OCI-LY1 (cell line): Measurements from ENCODE around the gene SNX8.

Experiments used
- H2AFZ ChIP-seq: fragments of 200-600 bp; sonication (generic), shearing (Covaris generic); 2 replicates; pipeline ENCODE4 v1.6.0; 2014; ENCODE audit warnings: antibody characterized with exemption, mild to moderate bottlenecking, low read length
- H3F3A ChIP-seq: fragments of 200-600 bp; sonication (generic), shearing (Covaris generic); 2 replicates; pipeline ENCODE4 v1.6.0; 2014; ENCODE audit warnings: mild to moderate bottlenecking, antibody characterized with exemption, low read length, moderate library complexity; ENCODE audit not compliant: insufficient read depth
- H3K27ac ChIP-seq: fragments of 200-600 bp; sonication (generic); 2 replicates; pipeline ENCODE4 v1.5.1; 2014; ENCODE audit warnings: low read length, mixed run types, mild to moderate bottlenecking, low read depth; ENCODE audit not compliant: poor library complexity, severe bottlenecking
- H3K27me3 ChIP-seq: fragments of 200-600 bp; sonication (generic); 2 replicates; pipeline ENCODE4 v1.6.0; 2014; ENCODE audit warnings: antibody characterized with exemption, mild to moderate bottlenecking, low read length, moderate library complexity; ENCODE audit not compliant: insufficient read depth
- H3K36me3 ChIP-seq: fragments of 200-600 bp; sonication (generic); 2 replicates; pipeline ENCODE4 v1.6.1; 2014; ENCODE audit warnings: mild to moderate bottlenecking, antibody characterized with exemption, low read length, moderate library complexity, mixed read lengths; ENCODE audit not compliant: insufficient read depth
- H3K4me1 ChIP-seq: fragments of 200-600 bp; sonication (generic); 2 replicates; pipeline ENCODE4 v1.5.1; 2014; ENCODE audit warnings: mild to moderate bottlenecking, low read length, moderate library complexity; ENCODE audit not compliant: insufficient read depth, severe bottlenecking
- H3K4me2 ChIP-seq: fragments of 200-600 bp; sonication (generic), shearing (Covaris generic); 2 replicates; pipeline ENCODE4 v1.6.1; 2014; ENCODE audit warnings: low read length
- H3K4me3 ChIP-seq: fragments of 200-600 bp; sonication (generic); 2 replicates; pipeline ENCODE4 v1.5.1; 2014; ENCODE audit warnings: low read length, low read depth, mild to moderate bottlenecking, mixed read lengths; ENCODE audit not compliant: poor library complexity, severe bottlenecking
- H3K79me2 ChIP-seq: fragments of 200-600 bp; shearing (Covaris generic); 2 replicates; pipeline ENCODE4 v1.6.1; 2016; ENCODE audit warnings: mixed run types, low read length, mixed read lengths; ENCODE audit not compliant: insufficient read depth
- H3K9ac ChIP-seq: fragments of 200-600 bp; sonication (generic), shearing (Covaris generic); 2 replicates; pipeline ENCODE4 v1.6.1; 2014; ENCODE audit warnings: mild to moderate bottlenecking, low read length, mixed read lengths
- H3K9me2 ChIP-seq: fragments of 200-600 bp; sonication (generic), shearing (Covaris generic); 2 replicates; pipeline ENCODE4 v1.6.1; 2014; ENCODE audit warnings: low read depth, mild to moderate bottlenecking, low read length, mixed read lengths
- H3K9me3 ChIP-seq: fragments of 200-600 bp; shearing (Covaris generic); 2 replicates; pipeline ENCODE4 v1.6.1; 2014; ENCODE audit warnings: low read length, mixed read lengths
- H4K20me1 ChIP-seq: fragments of 200-600 bp; sonication (generic), shearing (Covaris generic); 2 replicates; pipeline ENCODE4 v1.6.0; 2016; ENCODE audit warnings: mild to moderate bottlenecking, low read length; ENCODE audit not compliant: insufficient read depth
- EZH2 ChIP-seq: fragments of 200-600 bp; sonication (generic), shearing (Covaris generic); IDR thresholded peaks from 2 replicates; pipeline ENCODE4 v1.8.0; 2017; ENCODE audit warnings: borderline replicate concordance, mixed run types, mild to moderate bottlenecking, antibody characterized with exemption, low read length, moderate library complexity, mixed read lengths
- TF ChIP-seq, protein P1 (sequence below): fragments of 200-600 bp; sonication (generic), shearing (Covaris generic); IDR thresholded peaks from 2 replicates; pipeline ENCODE4 v1.5.1; 2017; ENCODE audit warnings: mild to moderate bottlenecking, antibody characterized with exemption, low read length, moderate library complexity, mixed read lengths

Gene SNX8

DNA sequence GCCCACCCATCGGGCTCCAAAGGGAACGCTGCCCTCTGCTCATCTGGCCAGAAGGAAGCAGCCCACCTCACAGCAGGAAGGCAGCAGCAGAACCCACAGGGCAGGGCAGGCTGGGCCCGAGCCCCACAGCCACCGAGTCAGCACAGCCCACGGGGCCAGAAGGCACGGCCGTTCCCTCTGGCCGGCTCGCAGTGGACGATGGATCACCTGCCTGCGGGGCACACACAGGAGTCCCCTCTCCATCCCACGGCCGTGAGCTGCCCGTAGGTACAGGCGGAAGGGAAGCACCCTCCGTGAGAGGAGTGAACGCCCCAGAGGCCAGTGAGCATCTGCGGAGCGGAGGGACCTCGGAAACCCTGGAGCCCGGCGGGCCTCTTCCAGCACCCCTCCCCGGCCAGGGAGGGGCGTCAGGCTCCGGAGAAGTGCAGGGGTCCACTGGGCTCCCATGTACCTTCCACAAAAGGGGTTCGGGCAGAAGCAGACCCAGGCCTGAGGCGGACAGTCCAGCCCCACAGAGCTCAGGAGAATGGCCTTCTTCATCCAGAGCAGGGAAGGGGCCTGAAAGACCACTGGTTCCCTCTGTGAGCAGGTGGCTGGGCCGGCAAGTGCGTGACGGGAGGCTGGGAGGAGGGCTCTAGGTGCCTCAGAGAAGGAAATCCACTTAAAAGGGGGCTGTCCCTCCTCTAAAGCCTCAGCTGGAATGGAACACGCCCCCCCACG lies 60.6 kb downstream of the SNX8 start:
- no peak overlapping the region for H3K9ac ChIP-seq

DNA sequence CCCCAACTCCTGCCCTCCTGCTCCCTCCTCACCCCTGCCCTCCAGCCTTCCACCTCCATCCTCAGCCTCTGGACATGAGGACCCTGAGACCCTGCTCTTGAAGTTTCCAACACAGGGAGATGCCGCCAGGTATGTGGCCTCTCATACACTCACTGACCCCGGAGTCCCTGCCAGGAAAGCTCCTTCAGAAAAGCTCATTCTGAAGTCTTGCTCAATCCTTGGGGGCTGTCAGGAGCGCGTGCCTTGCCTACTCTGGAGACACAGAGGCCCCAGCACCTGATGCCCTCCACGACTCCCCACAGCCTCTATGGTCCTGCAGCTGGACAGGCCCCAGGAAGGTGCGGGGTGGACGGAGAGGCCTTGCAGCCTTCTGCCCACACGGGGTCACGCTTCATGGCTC lies 61.2 kb downstream of the SNX8 start:
- TF ChIP-seq, protein P1, sequence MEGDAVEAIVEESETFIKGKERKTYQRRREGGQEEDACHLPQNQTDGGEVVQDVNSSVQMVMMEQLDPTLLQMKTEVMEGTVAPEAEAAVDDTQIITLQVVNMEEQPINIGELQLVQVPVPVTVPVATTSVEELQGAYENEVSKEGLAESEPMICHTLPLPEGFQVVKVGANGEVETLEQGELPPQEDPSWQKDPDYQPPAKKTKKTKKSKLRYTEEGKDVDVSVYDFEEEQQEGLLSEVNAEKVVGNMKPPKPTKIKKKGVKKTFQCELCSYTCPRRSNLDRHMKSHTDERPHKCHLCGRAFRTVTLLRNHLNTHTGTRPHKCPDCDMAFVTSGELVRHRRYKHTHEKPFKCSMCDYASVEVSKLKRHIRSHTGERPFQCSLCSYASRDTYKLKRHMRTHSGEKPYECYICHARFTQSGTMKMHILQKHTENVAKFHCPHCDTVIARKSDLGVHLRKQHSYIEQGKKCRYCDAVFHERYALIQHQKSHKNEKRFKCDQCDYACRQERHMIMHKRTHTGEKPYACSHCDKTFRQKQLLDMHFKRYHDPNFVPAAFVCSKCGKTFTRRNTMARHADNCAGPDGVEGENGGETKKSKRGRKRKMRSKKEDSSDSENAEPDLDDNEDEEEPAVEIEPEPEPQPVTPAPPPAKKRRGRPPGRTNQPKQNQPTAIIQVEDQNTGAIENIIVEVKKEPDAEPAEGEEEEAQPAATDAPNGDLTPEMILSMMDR = no peak
- TF ChIP-seq EZH2 = no peak
- Histone ChIP-seq H2AFZ (no peak overlapping the region), H3F3A (no peaks in the 10 kb centered on the region), H4K20me1 (no peaks in the 10 kb centered on the region), H3K9ac (no peak overlapping the region), H3K9me2 (no peaks in the 10 kb centered on the region), H3K4me3 (no peak overlapping the region), H3K79me2 (no peaks in the 10 kb centered on the region), H3K9me3 (no peaks in the 10 kb centered on the region), H3K4me1 (no peaks in the 10 kb centered on the region), H3K4me2 (no peak overlapping the region), H3K27ac (no peak overlapping the region), H3K27me3 (no peaks in the 10 kb centered on the region), H3K36me3 (peaks cover 9% of the 10 kb centered on the region; the same call in 1 of the 2 replicates)

More for the DNA sequence above, 60.6 kb downstream of the SNX8 start:
- H2AFZ ChIP-seq = no peak overlapping the region
- H4K20me1 ChIP-seq = no peaks in the 10 kb centered on the region
- no peaks in the 10 kb centered on the region for H3K9me3 ChIP-seq
- H3K27ac ChIP-seq = no peak overlapping the region
- no peak overlapping the region for H3K4me2 ChIP-seq
- TF ChIP-seq, protein P1 = no peak
- no peak for TF ChIP-seq EZH2
- H3K9me2 ChIP-seq = no peaks in the 10 kb centered on the region
- no peaks in the 10 kb centered on the region for H3K27me3 ChIP-seq
- H3K36me3 ChIP-seq = peaks cover 9% of the 10 kb centered on the region; the same call in 1 of the 2 replicates
- no peaks in the 10 kb centered on the region for H3F3A ChIP-seq
- no peaks in the 10 kb centered on the region for H3K79me2 ChIP-seq
- peaks cover 2% of the 10 kb centered on the region for H3K4me1 ChIP-seq
- H3K4me3 ChIP-seq = no peak overlapping the region

DNA sequence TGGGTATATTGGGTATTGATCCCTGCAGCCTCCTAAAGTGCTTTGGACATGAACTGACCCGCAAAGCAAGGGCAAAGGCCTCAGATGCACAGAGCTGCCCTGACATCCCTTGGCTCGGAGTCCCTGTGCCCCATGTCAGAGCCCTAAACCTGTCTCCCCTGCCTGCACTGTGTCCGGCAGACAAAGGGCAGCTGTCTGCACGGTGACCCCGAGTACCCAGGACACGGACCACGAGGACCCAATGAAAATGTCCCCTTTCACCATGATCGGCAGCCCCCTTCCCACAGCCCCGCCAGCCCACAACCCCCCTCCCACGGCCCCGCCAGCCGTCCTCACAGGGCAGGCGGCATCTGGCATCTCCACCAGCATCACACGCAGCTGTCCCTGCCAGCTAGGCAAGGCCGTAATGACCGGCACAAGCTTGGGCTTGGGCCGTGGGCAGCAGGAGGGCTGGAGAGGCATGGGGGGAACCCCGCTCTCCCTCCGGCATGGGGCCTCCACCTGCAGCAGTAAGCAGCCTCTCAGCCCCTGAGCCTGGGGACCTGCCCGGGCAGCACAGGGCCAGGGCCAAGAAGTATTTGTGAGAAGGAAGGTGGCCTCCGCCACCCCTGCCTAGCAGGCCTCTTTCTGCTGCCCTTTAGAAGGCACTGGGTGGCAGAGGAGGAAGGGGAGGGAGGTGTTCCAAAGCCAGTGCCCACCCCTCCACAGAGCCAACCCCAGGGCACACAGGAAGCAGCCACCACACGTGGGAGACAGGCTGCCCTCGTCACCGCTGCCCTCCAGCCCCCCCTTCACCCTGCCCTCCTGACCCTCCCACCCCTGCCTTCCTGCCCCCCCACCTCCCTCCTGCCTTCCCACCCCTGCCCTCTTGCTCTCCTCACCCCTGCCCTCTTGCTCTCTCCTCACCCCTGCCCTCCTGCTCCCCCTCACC lies 62.1 kb downstream of the SNX8 start:
- Histone ChIP-seq H3K36me3 (peaks cover 9% of the 10 kb centered on the region; the same call in 1 of the 2 replicates), H3F3A (no peaks in the 10 kb centered on the region), H3K4me3 (no peak overlapping the region), H3K79me2 (no peaks in the 10 kb centered on the region), H3K27me3 (no peaks in the 10 kb centered on the region), H3K4me2 (no peak overlapping the region), H2AFZ (no peak overlapping the region), H3K9ac (no peak overlapping the region), H3K4me1 (no peaks in the 10 kb centered on the region), H3K9me2 (no peaks in the 10 kb centered on the region), H3K9me3 (no peaks in the 10 kb centered on the region), H4K20me1 (no peaks in the 10 kb centered on the region), H3K27ac (no peak overlapping the region)
- no peak for TF ChIP-seq EZH2
- TF ChIP-seq, protein P1 = no peak
